HG03432 (cell line): ENCODE measurements around the gene DLGAP4.

Source experiments
- ATAC-seq: cut with Tn5 transposase; IDR thresholded peaks from one replicate; pipeline ENCODE4 v1.9.1; 2021; ENCODE audit warnings: mild to moderate bottlenecking, moderate library complexity; ENCODE audit not compliant: unreplicated experiment

The DLGAP4 gene

DNA sequence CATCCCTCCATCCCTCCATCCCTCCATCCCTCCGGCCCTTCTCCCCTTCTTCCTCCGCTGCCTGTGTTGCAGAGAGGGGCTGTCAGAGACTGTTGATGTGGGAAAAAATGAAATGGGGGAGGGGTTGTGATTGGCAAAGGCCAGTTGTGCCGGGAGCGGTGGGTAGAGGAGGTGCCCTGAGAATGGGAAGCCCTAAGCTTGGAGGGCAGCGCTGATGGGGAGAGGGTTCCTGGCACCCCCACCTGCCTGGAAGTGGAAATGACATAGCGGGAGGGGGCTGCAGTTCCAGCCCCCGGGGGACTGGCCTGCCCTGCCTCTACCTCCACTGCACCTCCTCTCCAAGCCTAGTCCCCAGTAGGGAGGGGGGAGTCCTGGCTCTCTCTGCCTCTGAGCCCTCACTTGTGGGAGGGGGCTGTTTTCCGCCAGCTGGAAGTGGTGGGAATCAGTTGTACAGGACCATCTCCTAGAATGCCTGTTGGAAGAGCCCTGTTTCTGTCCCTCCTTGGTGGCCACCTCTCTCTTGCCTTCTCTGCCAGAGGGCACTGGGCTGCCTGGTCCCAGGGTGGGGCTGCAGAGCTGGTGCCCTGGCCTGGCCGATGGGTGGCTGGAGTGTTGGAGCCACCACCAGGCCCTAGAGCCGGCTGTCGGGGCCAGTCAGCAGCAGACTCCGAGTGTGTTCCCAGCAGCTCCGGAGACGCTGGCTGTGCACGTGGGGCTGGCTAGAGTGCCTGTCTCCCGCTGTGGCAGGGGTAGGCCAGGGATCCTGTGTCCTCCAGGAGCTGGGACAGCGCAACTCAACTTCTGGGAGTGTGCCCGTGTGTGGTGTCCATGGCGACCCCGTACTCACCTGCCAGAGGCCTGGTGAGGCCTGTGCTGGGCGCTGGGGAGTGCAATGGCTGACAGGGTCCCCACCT is 1.5 kb downstream of the DLGAP4 start:
- no peak for ATAC-seq

DNA sequence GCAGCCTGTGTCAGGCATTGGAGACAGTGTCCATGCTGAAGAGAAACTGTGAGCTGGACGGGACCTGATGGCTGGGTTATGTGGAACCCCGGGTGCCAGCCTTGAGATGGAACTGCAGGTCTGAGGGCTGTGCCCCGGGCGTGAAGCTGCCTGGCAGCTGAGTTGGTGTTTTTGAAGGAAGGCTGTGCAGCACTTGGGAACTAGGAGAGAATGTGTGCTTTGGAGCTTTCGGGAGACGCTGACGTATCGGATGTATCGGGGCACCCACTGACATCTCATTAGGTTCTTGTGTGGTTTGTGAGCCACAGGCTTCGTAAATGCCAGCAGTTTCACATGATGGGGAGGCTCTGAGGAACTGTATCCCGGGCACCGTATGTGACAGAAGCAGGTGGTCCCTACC is 2.2 kb downstream of the DLGAP4 start:
- ATAC-seq, result no peak

DNA sequence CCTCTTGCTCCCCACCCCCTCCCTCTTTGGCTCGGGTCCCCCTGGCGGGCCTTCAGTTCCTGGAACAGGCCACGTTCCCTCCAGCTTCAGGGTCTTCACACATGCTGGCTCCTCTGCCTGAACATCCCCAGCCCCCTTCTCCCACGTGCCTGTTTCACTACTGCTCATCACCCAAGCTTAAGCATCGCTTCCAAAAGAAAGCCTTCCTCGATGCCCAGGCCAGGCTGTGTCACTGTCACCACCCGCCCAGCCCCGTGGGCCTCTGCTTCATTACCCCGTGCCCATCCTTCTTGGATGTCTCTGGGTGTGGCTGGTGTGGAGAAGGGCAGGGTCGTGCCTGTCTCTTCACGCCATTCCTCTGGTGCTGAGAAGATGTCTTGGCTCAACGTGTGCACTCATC is 2.8 kb downstream of the DLGAP4 start:
- ATAC-seq, result no peak

GRCh38 chr20:36309643-36310042 is 3.5 kb downstream of the DLGAP4 start:
- ATAC-seq, result no peak

GRCh38 chr20:36310215-36310981 is 4.3 kb downstream of the DLGAP4 start:
- no peak for ATAC-seq

- no peak for ATAC-seq
Observed at GRCh38 chr20:36311141-36311853, 5.2 kb downstream of the DLGAP4 start.

GRCh38 chr20:36311854-36312723 is 6.0 kb downstream of the DLGAP4 start:
- ATAC-seq, result no peak

DNA sequence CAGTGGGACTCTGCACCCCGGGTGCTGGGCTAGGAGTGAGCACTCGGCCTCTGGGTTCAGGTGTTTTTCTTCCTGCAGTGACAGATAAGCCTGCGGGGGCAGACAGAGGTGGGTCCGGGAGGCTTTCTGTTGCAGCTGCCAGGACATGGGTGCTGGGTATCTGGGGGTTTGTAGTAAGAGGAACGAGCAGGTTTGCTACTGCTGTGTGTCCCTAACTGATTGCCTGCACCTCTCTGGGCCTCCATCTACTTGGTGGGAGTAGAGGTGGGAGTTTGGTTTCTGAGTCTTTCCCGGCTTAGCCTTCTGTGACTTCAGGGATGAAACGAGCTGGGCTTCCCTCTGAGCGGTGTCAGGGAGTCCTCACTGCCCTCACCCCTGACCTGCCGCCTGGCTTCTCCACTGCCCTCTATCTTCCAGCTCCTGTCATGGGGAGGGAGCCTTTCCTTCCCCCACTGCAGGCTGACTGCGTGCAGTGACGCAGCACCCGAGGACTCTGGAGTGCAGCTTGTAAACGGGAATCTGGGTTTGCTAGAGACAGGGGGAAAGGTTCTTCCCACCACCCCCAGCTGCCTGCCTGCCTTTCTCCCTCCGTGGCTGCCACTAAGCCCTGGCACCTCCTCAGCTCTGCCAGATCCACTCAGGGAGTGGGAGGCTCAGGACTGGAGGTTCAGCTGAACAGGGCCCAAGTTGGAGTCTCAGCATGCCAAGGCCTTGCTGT is 6.7 kb downstream of the DLGAP4 start:
- ATAC-seq, result no peak

GRCh38 chr20:36313476-36313875 is 7.3 kb downstream of the DLGAP4 start:
- ATAC-seq, result no peak

DNA sequence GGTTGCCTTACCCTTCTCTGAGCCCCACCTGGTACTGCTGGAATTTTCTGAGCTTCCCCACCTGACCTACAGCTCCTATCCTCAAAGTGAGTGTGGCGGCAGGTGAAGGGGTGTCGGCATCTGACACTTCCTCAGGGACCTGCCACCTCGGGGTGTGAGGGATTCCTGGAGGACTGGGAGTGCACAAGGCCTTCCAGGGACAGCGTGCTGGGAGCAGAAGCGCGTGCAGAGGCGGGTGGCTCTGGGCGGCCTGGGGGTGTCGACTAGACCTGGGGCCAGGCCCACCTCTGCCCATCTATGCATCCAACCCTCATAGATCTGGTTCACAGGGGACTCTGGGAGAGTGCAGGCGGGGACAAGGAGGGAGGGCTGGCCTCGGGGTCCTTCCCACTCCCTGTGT is 7.8 kb downstream of the DLGAP4 start:
- no peak for ATAC-seq

DNA sequence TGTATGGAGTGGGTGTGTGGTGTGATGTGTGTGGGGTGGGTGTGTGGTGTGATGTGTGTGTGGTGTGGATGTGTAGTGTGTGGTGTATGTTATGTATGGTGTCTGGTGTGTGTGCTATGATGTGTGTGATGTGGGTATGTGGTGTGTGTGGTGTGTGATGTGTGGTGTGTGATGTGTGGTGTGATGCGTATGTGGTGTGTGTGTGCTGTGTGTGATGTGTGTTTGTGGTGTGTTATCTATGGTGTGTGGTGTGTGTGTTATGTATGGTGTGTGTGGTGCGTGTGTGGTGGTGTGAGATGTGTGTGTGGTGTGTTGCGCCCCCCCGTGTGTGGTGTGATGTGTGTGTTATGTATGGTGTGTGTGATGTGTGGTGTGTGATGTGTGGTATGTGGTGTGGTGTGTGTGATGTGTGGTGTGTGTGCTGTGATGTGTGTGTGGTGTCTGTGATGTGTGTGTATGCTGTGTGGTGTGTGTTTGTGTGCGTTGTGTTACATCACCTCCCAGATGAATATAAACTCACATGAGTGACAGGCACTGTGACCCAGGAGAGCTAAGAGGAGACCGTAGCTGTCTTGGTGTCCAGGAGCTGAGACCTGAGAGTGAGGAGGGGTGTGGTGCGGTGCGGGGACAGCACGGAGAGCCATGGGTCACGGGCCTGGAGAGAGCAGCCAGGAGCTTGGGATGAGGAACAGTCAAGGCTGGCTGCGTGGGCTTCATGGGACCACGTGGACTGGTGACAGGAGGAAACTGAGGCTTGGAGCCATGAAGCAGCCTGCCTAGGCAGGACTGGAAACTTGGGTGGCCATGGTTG is 8.8 kb downstream of the DLGAP4 start:
- ATAC-seq, result no peak

- ATAC-seq, result no peak
Observed at GRCh38 chr20:36315545-36316351, 9.6 kb downstream of the DLGAP4 start.

DNA sequence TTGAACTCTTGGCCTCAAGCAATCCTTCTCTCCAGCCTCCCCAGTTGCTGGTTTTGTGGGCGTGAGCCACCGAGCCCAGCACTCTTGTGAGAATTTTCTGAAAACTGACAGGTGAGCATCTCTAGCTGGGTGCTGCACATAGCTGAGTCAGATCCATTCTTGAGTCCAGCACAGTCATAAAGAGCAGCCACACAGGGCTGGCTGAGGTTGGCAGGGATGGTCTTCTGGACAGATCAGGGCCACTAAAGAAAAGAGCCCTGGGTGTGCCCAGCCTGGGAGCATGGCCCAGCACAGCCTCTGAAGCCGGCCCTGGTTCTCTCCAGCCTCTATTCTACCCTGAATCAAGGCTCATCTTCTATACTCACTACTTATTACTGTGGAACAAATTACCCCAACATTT is 11.5 kb downstream of the DLGAP4 start:
- no peak for ATAC-seq

DNA sequence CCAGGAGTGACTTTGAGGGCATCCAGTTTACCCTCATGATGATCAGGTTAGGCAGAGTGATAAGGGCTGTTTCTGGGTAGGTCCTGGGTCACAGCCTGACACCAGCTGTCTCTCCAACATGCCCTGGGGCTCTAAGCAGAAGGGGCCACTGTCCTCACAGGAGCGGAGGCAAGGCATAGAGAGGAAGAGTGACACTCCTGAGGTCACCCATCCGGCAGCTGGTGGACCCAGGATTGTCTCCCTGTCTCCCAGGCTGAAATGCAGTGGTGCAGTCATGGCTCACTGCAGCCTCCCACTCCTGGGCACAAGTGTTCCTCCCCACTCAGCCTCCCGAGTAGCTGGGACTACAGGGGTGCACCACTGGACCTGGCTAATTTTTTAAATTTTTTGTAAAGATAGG is 12.0 kb downstream of the DLGAP4 start:
- ATAC-seq, result no peak

DNA sequence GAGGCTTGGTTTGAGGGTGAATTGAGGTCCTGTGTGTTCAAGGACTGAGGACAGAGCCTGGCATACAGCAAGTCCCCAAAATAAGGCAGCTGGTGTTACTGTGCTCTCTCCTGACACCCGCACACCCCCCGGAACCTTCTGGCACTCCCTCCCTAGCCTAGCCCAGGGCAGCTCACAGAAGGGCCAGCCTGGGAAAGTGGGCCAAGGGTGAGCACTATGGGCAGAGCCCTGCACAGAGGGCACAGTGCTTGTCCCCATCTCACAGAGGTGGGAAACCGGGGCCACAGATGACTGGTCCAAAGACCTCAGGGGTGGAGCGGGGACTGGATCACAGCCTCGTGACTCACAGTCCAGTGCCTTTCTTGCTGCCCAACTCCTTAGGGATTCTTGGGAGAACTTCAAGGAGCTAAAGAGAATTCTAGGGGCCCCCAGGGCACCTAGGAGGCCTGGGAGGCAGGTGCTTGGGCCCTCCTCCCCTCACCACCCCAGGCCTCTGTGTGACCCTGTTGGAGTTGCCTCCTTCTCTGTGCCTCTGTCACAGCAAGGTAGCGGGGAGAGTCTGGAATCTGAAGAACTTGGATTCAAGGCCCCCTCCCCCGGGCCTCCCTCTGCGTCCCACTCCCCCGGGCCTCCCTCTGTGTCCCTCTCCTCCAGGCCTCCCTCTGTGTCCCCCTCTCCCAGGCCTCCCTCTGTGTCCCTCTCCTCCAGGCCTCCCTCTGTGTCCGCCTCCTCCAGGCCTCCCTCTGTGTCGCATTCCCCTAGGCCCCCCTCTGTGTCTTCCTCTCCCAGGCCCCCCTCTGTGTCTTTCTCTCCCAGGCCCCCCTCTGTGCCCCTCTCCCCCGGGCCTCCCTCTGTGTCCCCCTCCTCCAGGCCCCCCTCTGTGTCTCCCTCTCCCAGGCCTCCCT is 13.5 kb downstream of the DLGAP4 start:
- no peak for ATAC-seq

- no peak for ATAC-seq
Observed at GRCh38 chr20:36320261-36320897, 14.2 kb downstream of the DLGAP4 start.
